EL (cell line): ENCODE results near the gene MMGT1.
"Not testable (repeated sequence)": the region's sequence is repeated elsewhere in the genome, so short reads cannot be mapped to it uniquely, and the experiment has no call there.

Experiments used
- DNase-seq: peaks from one replicate; pipeline ENCODE4 v3.0.0-alpha.2; 2016

The MMGT1 gene

GRCh38 chrX:135920516-135920915, 53.3 kb downstream of the MMGT1 start:
- not testable (repeated sequence) for DNase-seq

GRCh38 chrX:135914404-135914803, 59.4 kb downstream of the MMGT1 start:
- DNase-seq: no peak
